A549 (cell line): Measurements from ENCODE around the gene CENPB.

Experiments used
- CHD2 ChIP-seq: fragments of 150-350 bp; IDR thresholded peaks from 2 replicates; pipeline ENCODE4 v1.6.1; 2014; ENCODE audit warnings: low read length; ENCODE audit not compliant: partially characterized antibody
- CHD4 ChIP-seq: fragments of 200-600 bp; sonication (generic); IDR thresholded peaks from 2 replicates; pipeline ENCODE4 v1.6.1; 2016; ENCODE audit warnings: antibody characterized with exemption, mild to moderate bottlenecking, borderline replicate concordance
- HDAC2 ChIP-seq: fragments of 200-600 bp; sonication (generic); IDR thresholded peaks from 2 replicates; pipeline ENCODE4 v1.6.1; 2016
- POLR2A ChIP-seq: IDR thresholded peaks from 2 replicates; pipeline ENCODE4 v1.6.1; 2012; ENCODE audit warnings: mild to moderate bottlenecking, low read length
- RAD21 ChIP-seq, 2 experiments: fragments of >200 bp in 1 of 2; sonication (Bioruptor Twin) in 1 of 2; formaldehyde crosslinking in 1 of 2; IDR thresholded peaks in 1 of 2; conservative IDR thresholded peaks in 1 of 2; 2 replicates in 1 of 2; 3 replicates in 1 of 2; pipeline ENCODE4 v1.6.1; 2012 to 2018; ENCODE audit warnings: inconsistent platforms in 1 of 2
- SMC3 ChIP-seq: fragments of >200 bp; sonication (Bioruptor Twin); formaldehyde crosslinking; IDR thresholded peaks from 3 replicates; pipeline ENCODE4 v1.6.1; 2018; ENCODE audit warnings: inconsistent platforms
- TF ChIP-seq, protein P1 (sequence below): fragments of >200 bp; sonication (Bioruptor Twin); formaldehyde crosslinking; IDR thresholded peaks from 3 replicates; pipeline ENCODE4 v1.5.1; 2016
- TF ChIP-seq, protein P2 (sequence below): fragments of 200-600 bp; sonication (generic); IDR thresholded peaks from 2 replicates; pipeline ENCODE4 v1.6.1; 2016; ENCODE audit warnings: antibody characterized with exemption, mild to moderate bottlenecking, moderate library complexity
- TF ChIP-seq, protein P3 (sequence below): fragments of 150-350 bp; IDR thresholded peaks from 2 replicates; pipeline ENCODE4 v1.6.1; 2014; ENCODE audit warnings: low read depth, mild to moderate bottlenecking, low read length

DNA sequence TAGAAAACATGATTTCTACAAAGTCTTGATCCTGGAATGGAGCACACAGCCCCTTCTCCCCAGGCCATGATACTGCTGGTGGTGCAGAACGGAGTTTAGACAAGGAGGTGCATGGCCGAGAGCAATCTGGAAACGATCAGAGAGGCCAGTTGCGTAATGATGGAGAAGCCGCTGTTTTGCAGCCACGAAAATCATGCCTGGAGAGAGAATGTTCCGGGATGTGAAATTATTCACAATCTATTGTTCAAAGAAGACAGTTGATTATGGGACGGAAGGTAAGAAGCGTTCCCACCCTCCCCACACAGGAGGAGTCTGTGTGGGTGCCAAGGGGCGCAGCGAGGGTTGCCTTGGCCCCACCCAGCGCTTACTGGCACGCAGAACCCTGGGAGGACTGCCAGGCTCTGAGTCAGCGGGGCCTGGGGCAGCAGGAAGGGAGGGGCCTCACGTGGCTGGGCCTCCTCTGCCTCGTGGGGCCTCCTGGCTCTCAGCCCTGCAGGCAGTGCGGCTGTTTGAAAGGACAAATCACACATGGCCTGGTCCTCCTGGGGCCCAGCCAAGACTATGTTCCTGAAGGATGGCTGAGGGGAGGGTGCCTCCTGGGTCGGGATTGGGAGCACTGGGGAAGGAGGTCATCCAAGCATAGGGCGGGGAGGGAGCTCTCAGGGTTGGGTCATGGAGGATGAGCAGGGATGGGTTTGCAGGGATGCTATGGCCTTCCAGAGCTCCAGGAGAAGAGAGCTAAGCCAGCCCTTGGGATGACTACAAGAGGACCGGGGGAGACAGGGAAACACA lies 25.1 kb upstream of the CENPB start:
- TF ChIP-seq SMC3, result peak; percentile 65
- peak; percentile 23 to 58 for TF ChIP-seq RAD21 (conservative IDR thresholded peaks at IDR 0.05 in 1 of 2, IDR thresholded peaks at IDR 0.05 in 1 of 2)
- TF ChIP-seq, protein P1, sequence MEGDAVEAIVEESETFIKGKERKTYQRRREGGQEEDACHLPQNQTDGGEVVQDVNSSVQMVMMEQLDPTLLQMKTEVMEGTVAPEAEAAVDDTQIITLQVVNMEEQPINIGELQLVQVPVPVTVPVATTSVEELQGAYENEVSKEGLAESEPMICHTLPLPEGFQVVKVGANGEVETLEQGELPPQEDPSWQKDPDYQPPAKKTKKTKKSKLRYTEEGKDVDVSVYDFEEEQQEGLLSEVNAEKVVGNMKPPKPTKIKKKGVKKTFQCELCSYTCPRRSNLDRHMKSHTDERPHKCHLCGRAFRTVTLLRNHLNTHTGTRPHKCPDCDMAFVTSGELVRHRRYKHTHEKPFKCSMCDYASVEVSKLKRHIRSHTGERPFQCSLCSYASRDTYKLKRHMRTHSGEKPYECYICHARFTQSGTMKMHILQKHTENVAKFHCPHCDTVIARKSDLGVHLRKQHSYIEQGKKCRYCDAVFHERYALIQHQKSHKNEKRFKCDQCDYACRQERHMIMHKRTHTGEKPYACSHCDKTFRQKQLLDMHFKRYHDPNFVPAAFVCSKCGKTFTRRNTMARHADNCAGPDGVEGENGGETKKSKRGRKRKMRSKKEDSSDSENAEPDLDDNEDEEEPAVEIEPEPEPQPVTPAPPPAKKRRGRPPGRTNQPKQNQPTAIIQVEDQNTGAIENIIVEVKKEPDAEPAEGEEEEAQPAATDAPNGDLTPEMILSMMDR, result no peak
- peak; percentile 21 for TF ChIP-seq CHD2
- TF ChIP-seq POLR2A, result peak; percentile 19
- no peak for TF ChIP-seq HDAC2
- TF ChIP-seq, protein P2, sequence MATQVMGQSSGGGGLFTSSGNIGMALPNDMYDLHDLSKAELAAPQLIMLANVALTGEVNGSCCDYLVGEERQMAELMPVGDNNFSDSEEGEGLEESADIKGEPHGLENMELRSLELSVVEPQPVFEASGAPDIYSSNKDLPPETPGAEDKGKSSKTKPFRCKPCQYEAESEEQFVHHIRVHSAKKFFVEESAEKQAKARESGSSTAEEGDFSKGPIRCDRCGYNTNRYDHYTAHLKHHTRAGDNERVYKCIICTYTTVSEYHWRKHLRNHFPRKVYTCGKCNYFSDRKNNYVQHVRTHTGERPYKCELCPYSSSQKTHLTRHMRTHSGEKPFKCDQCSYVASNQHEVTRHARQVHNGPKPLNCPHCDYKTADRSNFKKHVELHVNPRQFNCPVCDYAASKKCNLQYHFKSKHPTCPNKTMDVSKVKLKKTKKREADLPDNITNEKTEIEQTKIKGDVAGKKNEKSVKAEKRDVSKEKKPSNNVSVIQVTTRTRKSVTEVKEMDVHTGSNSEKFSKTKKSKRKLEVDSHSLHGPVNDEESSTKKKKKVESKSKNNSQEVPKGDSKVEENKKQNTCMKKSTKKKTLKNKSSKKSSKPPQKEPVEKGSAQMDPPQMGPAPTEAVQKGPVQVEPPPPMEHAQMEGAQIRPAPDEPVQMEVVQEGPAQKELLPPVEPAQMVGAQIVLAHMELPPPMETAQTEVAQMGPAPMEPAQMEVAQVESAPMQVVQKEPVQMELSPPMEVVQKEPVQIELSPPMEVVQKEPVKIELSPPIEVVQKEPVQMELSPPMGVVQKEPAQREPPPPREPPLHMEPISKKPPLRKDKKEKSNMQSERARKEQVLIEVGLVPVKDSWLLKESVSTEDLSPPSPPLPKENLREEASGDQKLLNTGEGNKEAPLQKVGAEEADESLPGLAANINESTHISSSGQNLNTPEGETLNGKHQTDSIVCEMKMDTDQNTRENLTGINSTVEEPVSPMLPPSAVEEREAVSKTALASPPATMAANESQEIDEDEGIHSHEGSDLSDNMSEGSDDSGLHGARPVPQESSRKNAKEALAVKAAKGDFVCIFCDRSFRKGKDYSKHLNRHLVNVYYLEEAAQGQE, result no peak; the same call in 1 of the 2 replicates
- TF ChIP-seq CHD4, result no peak
- TF ChIP-seq, protein P3, sequence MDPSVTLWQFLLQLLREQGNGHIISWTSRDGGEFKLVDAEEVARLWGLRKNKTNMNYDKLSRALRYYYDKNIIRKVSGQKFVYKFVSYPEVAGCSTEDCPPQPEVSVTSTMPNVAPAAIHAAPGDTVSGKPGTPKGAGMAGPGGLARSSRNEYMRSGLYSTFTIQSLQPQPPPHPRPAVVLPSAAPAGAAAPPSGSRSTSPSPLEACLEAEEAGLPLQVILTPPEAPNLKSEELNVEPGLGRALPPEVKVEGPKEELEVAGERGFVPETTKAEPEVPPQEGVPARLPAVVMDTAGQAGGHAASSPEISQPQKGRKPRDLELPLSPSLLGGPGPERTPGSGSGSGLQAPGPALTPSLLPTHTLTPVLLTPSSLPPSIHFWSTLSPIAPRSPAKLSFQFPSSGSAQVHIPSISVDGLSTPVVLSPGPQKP, result no peak
